HG02763 (cell line): ENCODE measurements around the gene ACOT13.
"Not testable (repeated sequence)": the region's sequence is repeated elsewhere in the genome, so short reads cannot be mapped to it uniquely, and the experiment has no call there.

Experiments used
- ATAC-seq: cut with Tn5 transposase; IDR thresholded peaks from one replicate; pipeline ENCODE4 v1.9.1; 2021; ENCODE audit warnings: mild to moderate bottlenecking, moderate library complexity; ENCODE audit not compliant: unreplicated experiment

The ACOT13 gene

GRCh38 chr6:24691550-24691949 is 24.7 kb downstream of the ACOT13 start:
- no peak for ATAC-seq

- no peak for ATAC-seq
These were observed 25.1 kb downstream of the ACOT13 start for GRCh38 chr6:24692003-24692402.

DNA sequence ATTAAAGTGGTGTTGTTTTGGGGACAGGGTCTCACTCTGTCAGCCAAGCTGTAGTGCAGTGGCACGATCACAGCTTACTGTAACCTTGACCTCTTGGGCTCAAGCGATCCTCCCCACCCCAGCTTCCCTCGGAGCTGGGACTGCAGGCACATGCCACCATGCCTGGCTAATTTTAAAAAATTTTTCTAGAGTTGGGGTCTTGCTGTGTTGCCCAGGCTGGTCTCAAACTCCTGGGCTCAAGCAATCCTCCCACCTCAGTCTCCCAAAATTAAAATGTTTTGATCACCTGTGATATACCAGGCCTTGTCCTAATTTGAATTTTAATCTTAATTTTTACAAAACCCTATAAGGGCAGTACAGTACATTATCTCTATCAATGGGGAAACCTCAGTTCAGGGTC is 25.5 kb downstream of the ACOT13 start:
- ATAC-seq: no peak

DNA sequence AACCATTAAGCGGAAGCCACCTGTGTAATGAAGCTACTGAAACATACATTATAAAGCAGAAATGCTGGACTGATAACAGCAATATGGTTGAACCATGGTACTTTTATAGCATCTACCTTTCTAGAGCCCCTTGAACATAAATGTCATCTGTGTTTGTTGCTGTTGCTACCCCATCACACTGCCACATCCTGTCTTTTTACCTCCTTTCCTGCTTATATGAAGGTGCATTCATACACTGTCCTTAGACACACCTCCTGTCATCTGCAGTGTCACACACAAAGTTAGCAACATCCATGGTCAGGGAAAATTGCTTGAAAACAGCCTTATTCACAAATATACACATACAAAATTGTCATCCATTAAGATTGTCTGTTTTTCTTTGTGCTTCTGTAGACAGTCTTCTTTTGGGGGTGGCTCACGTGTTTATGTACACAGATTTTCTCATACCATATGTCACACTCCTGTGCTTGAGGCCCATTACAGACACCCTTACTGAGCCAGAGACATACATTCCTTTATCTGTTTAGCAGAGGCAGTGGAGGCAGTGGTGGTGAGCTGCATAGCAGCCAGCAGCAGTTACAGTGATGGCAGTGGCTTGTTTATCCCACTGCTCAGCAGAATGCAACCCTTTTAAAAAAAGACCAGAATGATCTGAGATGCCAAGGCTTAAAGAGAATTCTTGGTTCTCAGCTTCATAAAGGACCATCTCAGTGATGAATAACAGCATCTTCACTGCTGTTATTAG is 26.1 kb downstream of the ACOT13 start:
- ATAC-seq: no peak

DNA sequence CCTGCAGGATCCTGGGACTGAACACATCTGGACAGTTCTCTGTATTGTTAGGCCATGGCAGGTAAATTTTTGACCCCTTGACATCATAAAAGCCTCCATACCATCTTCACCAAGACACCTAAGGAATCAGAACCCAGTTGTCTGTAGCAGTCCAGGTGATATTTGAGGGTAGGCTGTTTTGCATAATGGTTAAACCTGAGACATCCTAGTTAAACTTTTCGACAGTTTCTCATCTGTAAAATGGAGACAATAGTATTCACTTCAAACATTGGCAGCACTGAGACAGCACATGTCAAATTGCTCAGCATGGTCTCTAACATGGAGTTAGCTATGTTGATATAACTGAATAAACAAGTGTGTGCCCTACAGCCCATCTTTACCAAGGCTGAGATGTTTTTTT is 27.3 kb downstream of the ACOT13 start:
- ATAC-seq: no peak

DNA sequence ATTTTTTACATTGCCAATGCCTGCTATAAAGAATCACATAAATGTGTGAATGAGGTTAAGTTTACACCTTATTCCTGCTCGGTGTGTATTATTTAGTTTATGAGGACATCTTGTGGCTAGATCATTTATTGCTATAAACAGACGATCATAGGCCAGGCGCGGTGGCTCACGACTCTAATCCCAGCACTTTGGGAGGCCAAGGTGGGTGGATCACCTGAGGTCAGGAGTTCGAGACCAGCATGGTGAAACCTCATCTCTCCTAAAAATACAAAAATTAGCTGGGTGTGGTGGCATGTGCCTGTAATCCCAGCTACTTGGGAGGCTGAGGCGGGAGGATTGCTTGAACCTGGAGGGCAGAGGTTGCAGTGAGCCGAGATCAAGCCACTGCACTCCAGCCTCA is 28.8 kb downstream of the ACOT13 start:
- not testable (repeated sequence) for ATAC-seq

DNA sequence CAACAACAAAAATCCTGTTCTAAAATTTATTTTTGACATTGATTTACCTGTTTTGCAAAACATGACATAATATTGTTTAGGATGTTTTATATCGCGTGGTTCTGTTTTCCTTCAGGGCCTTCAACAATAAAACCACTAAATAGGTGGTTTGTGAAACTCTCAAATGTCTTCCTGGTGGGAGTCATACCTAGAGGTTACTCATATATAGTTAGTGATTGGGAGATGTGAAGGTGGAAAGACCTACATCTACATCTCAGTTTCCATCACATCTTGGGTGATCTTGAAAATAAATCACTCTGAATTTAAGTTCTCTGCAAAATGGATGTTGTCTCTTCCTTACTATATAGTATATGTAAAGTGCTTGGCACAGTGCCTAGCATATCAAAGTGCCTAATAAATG is 29.2 kb downstream of the ACOT13 start:
- ATAC-seq: no peak

DNA sequence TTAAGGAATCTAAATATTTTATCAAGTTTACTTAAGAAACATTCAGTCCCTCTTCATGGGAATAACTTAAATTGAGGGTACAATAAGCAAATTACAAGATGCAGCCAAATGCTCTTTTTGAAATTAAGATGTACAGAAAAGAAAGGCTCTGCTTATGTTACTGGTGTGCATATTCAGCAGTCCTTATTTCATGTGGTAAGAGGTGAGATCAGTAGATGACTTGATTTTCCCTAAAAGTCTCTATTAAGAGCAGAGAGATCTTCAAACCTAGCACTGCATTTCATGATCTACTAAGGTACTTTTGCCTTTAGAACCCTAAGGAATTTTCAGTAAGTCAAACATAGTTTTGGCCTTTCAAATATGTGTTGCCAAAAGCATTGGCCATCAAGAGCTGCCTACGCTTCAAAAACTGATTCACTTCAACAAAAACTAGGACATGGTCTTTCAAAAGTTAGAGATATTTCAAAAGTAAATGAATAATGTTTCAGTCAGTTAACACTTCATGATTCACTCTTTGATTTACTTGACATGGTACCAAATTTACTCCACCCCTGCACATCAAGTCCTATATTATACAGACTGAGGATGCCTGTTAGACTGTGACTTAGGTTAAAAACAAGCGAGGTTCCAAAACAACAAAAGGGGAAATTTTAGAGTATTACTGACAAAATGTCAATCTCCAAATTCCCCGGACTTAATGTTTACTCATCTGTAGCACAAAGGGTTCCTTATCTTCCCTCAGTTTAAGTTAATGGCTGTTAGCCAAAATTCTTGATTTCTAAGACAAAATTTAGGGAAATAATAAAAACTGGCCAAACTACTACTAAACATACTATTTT is 32.9 kb downstream of the ACOT13 start:
- no peak for ATAC-seq

DNA sequence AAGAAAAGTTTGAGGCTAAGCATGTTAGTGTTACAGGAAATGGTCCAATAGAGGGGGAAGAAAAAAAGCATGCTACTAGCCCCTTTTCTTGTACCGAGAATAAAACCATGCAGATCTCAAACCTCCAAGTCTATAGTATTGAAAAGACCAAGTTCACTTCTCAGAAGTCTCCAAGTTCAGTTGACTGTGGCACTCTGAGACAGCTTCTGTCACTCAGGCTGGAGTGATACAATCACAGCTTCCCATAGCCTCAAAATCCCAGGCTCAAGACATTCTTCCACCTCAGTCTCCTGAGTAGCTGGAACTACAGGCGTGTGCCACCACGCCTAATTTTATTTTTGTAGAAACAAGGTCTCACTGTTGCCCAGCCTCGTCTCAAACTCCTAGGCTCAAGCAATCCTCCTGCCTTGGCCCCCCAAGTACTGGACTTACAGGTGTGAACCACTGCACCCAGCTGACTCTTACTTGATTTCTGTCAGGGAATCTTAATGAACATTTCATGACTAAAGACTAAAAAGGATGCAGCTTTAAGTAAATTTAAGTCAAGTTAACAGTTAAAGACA is 35.9 kb downstream of the ACOT13 start:
- no peak for ATAC-seq

DNA sequence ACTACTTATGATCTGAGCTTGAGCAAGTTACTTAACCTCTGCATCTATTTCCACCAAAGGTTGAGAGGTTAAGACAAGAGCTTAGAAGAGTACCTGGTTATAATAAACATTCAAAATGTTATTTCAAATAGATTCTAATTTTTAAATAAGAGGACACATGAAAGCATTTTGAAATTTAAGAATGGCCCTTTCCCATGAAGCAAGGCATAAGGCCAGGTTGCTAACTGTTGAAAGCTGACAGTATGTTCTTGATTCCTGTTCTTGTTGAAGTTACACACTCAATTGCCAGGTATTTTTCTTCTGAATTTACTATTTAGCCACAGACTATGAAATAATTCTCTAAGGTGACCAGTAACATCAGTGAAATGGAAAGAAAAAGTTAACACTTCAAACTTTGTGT is 37.6 kb downstream of the ACOT13 start:
- ATAC-seq: no peak

GRCh38 chr6:24708612-24709011 is 41.7 kb downstream of the ACOT13 start:
- ATAC-seq: no peak

DNA sequence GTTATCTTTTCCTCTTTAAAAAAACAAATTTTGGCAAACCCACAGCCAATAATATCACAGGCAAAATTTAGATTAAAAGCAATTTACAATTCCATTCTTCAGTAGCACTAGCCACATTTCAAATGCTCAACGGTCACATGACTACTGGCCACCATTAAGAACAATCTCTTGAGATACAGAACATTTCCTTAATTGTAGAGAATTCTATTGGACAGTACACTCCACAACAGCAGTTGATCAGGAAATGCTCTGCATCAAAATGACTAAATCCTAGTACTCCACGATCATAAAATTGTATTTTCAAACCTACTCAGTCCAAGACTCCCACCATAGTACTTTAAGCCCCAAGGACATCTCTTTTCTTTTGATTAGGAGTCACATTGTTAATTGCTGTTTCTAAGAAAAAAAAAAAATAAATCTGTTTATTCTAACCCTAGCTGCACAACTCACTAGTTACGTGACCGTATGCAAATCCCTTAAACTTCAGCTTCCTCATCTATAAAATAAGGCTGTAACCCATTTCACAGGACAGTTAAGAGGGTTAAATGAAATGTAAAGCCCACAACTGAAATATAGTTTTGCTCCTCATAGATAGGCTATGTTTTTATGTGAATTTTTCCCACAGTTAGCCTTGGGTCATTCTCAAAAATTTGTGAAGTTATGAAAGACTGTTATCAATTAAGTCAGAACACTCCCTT is 42.3 kb downstream of the ACOT13 start:
- ATAC-seq: no peak

- no peak for ATAC-seq
These were observed 43.8 kb downstream of the ACOT13 start for GRCh38 chr6:24710519-24711303.

GRCh38 chr6:24716602-24717148 is 49.8 kb downstream of the ACOT13 start:
- ATAC-seq: not testable (repeated sequence)

- ATAC-seq: no peak
These were observed 51.7 kb downstream of the ACOT13 start for GRCh38 chr6:24718449-24719124.

GRCh38 chr6:24719125-24719971 is 52.5 kb downstream of the ACOT13 start, which contains the start of gene C6orf62:
C6orf62 (minus strand) TSS chr6:24719154; CDS start chr6:24718668, 486 bp downstream.
- ATAC-seq: no peak

- no peak for ATAC-seq
These were observed 53.3 kb downstream of the ACOT13 start for GRCh38 chr6:24720131-24720603.
